ENCODE measurements around the gene SAMD4A.
"Not testable (repeated sequence)": the region's sequence is repeated elsewhere in the genome, so short reads cannot be mapped to it uniquely, and the experiment has no call there.

The SAMD4A gene

GRCh38 chr14:54617467-54617866 lies 50.5 kb downstream of the SAMD4A start:
- Histone ChIP-seq H3K9me3 (ENCODE audit: severe bottlenecking) (no peaks in the 10 kb centered on the region), H3K4me3 (ENCODE audit: severe bottlenecking) (no peak overlapping the region), H3K4me1 (ENCODE audit: insufficient read depth, poor library complexity, severe bottlenecking) (peaks cover 16% of the 10 kb centered on the region), H3K27me3 (ENCODE audit: insufficient read depth, poor library complexity, severe bottlenecking) (no peaks in the 10 kb centered on the region), H3K36me3 (ENCODE audit: low read depth) (no peaks in the 10 kb centered on the region; the same call in none of the 2 replicates), H3K27ac (ENCODE audit: poor library complexity, severe bottlenecking) (no peak overlapping the region)
- ATAC-seq (ENCODE audit: low read depth) (0 out of 3 replicates have a peak, but pooled peaks have one; percentile 36), DNase-seq (ENCODE audit: low spot score) (no peak)
- no peak for TF ChIP-seq CTCF (IDR thresholded peaks at IDR 0.05; ENCODE audit: poor library complexity, severe bottlenecking)

GRCh38 chr14:54621686-54622085 lies 54.8 kb downstream of the SAMD4A start:
- no peak overlapping the region for H3K27ac ChIP-seq (ENCODE audit: poor library complexity, severe bottlenecking)
- ATAC-seq (ENCODE audit: low read depth): no peak
- H3K4me1 ChIP-seq (ENCODE audit: insufficient read depth, poor library complexity, severe bottlenecking): peaks cover 26% of the 10 kb centered on the region
- no peak for TF ChIP-seq CTCF (IDR thresholded peaks at IDR 0.05; ENCODE audit: poor library complexity, severe bottlenecking)
- H3K27me3 ChIP-seq (ENCODE audit: insufficient read depth, poor library complexity, severe bottlenecking): no peaks in the 10 kb centered on the region
- no peak overlapping the region for H3K4me3 ChIP-seq (ENCODE audit: severe bottlenecking)
- H3K9me3 ChIP-seq (ENCODE audit: severe bottlenecking): no peaks in the 10 kb centered on the region
- no peak for DNase-seq (ENCODE audit: low spot score)
- no peaks in the 10 kb centered on the region; the same call in none of the 2 replicates for H3K36me3 ChIP-seq (ENCODE audit: low read depth)

DNA sequence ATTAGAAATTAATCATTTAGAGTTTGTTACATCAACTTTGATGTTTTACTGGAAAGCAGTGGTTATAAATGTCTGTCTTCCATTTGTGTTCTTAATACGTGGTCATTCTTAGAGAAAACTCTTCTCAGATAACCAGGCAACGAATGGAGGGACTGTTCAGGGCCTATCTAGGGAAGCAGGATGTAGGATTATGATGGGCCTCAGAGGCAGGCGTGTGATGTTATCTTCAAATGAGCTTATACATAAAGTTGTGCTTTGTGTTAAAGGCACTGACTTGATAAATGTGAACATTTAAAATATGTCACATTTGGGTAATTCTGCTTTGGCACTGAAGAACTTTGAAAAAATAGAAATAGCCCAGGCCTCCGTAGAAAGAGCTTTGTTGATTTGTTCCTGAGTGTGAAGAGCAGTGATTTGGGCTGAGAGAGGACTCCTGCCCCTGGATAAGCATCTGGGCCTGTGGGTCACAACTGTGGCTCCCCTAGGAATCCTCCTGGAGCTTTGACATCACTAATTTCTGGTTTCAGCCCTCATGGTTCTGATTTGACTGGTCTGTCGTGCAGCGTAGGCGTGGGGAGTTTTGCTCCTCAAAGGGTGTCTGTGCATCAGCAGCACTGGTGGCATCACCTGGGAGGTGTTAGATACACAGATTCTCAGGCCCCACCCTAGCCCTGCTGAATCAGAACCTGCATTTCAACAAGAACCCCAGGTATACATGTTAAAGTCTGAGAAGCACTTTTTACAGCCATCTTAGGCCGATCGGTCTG lies 55.4 kb downstream of the SAMD4A start:
- no peak overlapping the region for H3K27ac ChIP-seq (ENCODE audit: poor library complexity, severe bottlenecking)
- no peak for DNase-seq (ENCODE audit: low spot score)
- no peak for ATAC-seq (ENCODE audit: low read depth)
- TF ChIP-seq CTCF (IDR thresholded peaks at IDR 0.05; ENCODE audit: poor library complexity, severe bottlenecking): no peak
- H3K9me3 ChIP-seq (ENCODE audit: severe bottlenecking): no peaks in the 10 kb centered on the region
- H3K4me1 ChIP-seq (ENCODE audit: insufficient read depth, poor library complexity, severe bottlenecking): peaks cover 19% of the 10 kb centered on the region
- H3K27me3 ChIP-seq (ENCODE audit: insufficient read depth, poor library complexity, severe bottlenecking): no peaks in the 10 kb centered on the region
- H3K36me3 ChIP-seq (ENCODE audit: low read depth): no peaks in the 10 kb centered on the region; the same call in 1 of the 2 replicates
- H3K4me3 ChIP-seq (ENCODE audit: severe bottlenecking): no peak overlapping the region

DNA sequence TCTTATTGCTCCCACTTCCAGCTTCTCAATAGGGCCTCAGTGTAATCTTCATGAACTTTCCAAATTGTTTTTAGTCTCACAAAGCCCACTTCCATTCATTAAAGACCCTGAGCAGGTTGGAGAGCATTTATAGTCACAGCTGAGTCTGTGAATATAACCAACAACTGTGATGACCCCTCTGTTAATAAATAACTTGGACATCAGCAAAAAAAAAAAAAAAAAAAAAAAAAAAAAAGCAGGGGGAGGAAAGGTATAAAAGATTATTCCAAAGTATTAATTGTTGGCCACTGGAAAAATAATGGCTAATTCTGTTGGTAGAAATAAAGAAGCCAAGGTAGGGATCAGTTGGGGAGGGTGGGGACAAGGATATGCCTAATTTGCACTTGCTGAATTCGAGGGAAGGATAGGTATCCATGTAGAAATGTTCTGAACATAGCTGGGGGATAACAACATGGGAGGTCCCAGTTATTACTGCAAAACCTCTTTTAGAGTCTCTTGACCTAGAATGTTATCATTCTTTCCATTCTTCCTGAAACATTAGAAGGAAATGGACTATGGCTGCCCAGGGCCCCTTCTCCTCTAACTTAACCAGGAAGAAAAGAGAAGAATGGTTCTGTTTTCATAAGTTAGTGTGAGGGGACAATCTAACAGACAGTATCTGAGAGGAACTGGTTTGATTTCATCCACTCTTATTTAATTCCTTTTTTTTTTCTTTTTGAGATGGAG lies 56.5 kb downstream of the SAMD4A start:
- no peak overlapping the region for H3K4me3 ChIP-seq (ENCODE audit: severe bottlenecking)
- no peaks in the 10 kb centered on the region for H3K27me3 ChIP-seq (ENCODE audit: insufficient read depth, poor library complexity, severe bottlenecking)
- no peaks in the 10 kb centered on the region; the same call in 1 of the 2 replicates for H3K36me3 ChIP-seq (ENCODE audit: low read depth)
- TF ChIP-seq CTCF (IDR thresholded peaks at IDR 0.05; ENCODE audit: poor library complexity, severe bottlenecking): no peak
- no peaks in the 10 kb centered on the region for H3K9me3 ChIP-seq (ENCODE audit: severe bottlenecking)
- ATAC-seq (ENCODE audit: low read depth) (no peak), DNase-seq (ENCODE audit: low spot score) (no peak)
- H3K27ac ChIP-seq (ENCODE audit: poor library complexity, severe bottlenecking): no peak overlapping the region
- H3K4me1 ChIP-seq (ENCODE audit: insufficient read depth, poor library complexity, severe bottlenecking): peaks cover 19% of the 10 kb centered on the region

DNA sequence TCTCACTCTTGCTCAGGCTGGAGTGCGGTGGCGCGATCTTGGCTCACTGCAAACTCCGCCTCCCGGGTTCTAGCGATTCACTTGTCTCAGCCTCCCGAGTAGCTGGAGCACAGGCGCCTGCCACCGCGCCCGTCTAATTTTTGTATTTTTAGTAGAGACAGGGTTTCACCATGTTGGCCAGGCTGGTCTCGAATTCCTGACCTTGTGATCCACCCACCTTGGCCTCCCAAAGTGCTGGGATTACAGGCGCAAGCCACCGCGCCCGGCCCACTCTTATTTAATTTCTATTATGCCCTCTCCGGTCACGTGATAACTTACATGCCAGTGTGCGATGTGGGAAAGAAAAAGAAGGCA lies 57.1 kb downstream of the SAMD4A start:
- peaks cover 19% of the 10 kb centered on the region for H3K4me1 ChIP-seq (ENCODE audit: insufficient read depth, poor library complexity, severe bottlenecking)
- not testable (repeated sequence) for DNase-seq (ENCODE audit: low spot score)

More for the DNA sequence above, 57.1 kb downstream of the SAMD4A start:
- H3K36me3 ChIP-seq (ENCODE audit: low read depth); H3K4me3 ChIP-seq (ENCODE audit: severe bottlenecking); H3K9me3 ChIP-seq (ENCODE audit: severe bottlenecking); H3K27me3 ChIP-seq (ENCODE audit: insufficient read depth, poor library complexity, severe bottlenecking); H3K27ac ChIP-seq (ENCODE audit: poor library complexity, severe bottlenecking); ATAC-seq (ENCODE audit: low read depth): not testable (repeated sequence)

Data from RWPE2 (cell line).